Spleen (tissue), 7 donors: ENCODE results near the gene ATP7B.

Source experiments
- CTCF ChIP-seq, 11 experiments: fragments of 200-600 bp in 7 of 11; fragments of 450-650 bp in 4 of 11; sonication (generic) in 4 of 11; IDR thresholded peaks in 8 of 11; conservative IDR thresholded peaks in 3 of 11; 1 replicate in 7 of 11; 2 replicates in 4 of 11; pipeline versions ENCODE4 v1.4.0 to v1.8.0; 2016 to 2021; ENCODE audit warnings: antibody characterized with exemption in 11 of 11, inconsistent platforms in 4 of 11, mild to moderate bottlenecking in 1 of 11
- POLR2A ChIP-seq, 3 donors: fragments of 450-650 bp; IDR thresholded peaks; one replicate each; pipeline ENCODE4 v1.5.1; 2017; ENCODE audit warnings: antibody characterized with exemption in 3 of 3, mild to moderate bottlenecking in 1 of 3
- POLR2AphosphoS5 ChIP-seq, 3 donors: sonication (generic); formaldehyde crosslinking; IDR thresholded peaks; one replicate each; pipeline ENCODE4 v1.5.1; 2017; ENCODE audit warnings: antibody characterized with exemption in 3 of 3
- donor health status: DM: no; HTN: no; CAD: no; lungs with moderate emphysema.
- donor health status: DM: no; HTN: no; CAD: no.
- donor health status: DM: no; HTN: no; CAD: no.

- TF ChIP-seq CTCF (IDR thresholded peaks at IDR 0.05 in 8 of 11, conservative IDR thresholded peaks at IDR 0.05 in 3 of 11) (no peak), POLR2A (IDR thresholded peaks at IDR 0.05) (no peak), POLR2AphosphoS5 (IDR thresholded peaks at IDR 0.05) (no peak)
These were observed 97.1 kb downstream of the ATP7B start for GRCh38 chr13:51914137-51914493.
